Esophagus muscularis mucosa (tissue), 3 donors: ENCODE data around the gene GJB4.

ENCODE experiments used
- CTCF ChIP-seq, 3 experiments: fragments of 200-600 bp in 2 of 3; fragments of 450-650 bp in 1 of 3; sonication (generic) in 2 of 3; IDR thresholded peaks; one replicate each; pipeline ENCODE4 v1.5.1; 2017 to 2019; ENCODE audit warnings: antibody characterized with exemption in 3 of 3, mild to moderate bottlenecking in 2 of 3, moderate library complexity in 1 of 3
- POLR2A ChIP-seq: fragments of 450-650 bp; IDR thresholded peaks from one replicate; pipeline ENCODE4 v1.6.1; 2017; ENCODE audit warnings: antibody characterized with exemption, moderate library complexity, mild to moderate bottlenecking, low read depth

- TF ChIP-seq CTCF (IDR thresholded peaks at IDR 0.05) (no peak), POLR2A (no peak)
Observed at GRCh38 chr1:34730485-34730884, 29.1 kb upstream of the GJB4 start.
